ENCODE data around the gene SLC39A11. TPM values are rescaled to one million over a fixed set of nuclear protein-coding genes. Genes with fewer than 3 reads are reported as not detected.

SLC39A11 gene
- total and polyA plus RNA-seq, 5 donors from 2014 or later: 9.3 to 32.2 (median 11.9) TPM

- Histone ChIP-seq H3K4me1 (ENCODE audit: control insufficient read depth, insufficient read depth, low read length, poor library complexity, severe bottlenecking) (no peaks in the 10 kb centered on the region), H3K9me3 (ENCODE audit: control insufficient read depth in 2 of 2, low read length in 2 of 2) (no peaks in the 10 kb centered on the region), H3K4me3 (ENCODE audit: low read depth, low read length) (no peak overlapping the region), H3K36me3 (ENCODE audit: control insufficient read depth, insufficient read depth, low read length) (no peaks in the 10 kb centered on the region), H3K27ac (ENCODE audit: insufficient read depth, low read length, poor library complexity, severe bottlenecking) (no peak overlapping the region), H3K27me3 (ENCODE audit: control insufficient read depth, insufficient read depth, low read length) (no peaks in the 10 kb centered on the region)
- H3K4me1 Mint-ChIP-seq: no peaks in the 10 kb centered on the region
- no peaks in the 10 kb centered on the region for H3K27me3 Mint-ChIP-seq
- ATAC-seq (ENCODE audit: low read depth in 2 of 2) (no peak), DNase-seq (no peak)
- H3K36me3 Mint-ChIP-seq: no peaks in the 10 kb centered on the region
- H3K27ac Mint-ChIP-seq: peak overlapping the region in 1 of 3 donors; percentile 27
- H3K4me3 Mint-ChIP-seq: no peak overlapping the region
- H3K9me3 Mint-ChIP-seq: no peaks in the 10 kb centered on the region
Observed at GRCh38 chr17:73122953-73123605, 30.6 kb upstream of the SLC39A11 start.

GRCh38 chr17:73121506-73121905, 29.0 kb upstream of the SLC39A11 start:
- Mint-ChIP-seq H3K4me3 (no peak overlapping the region), H3K36me3 (no peaks in the 10 kb centered on the region), H3K9me3 (no peaks in the 10 kb centered on the region), H3K27me3 (no peaks in the 10 kb centered on the region), H3K4me1 (no peaks in the 10 kb centered on the region), H3K27ac (no peak overlapping the region)
- ATAC-seq (ENCODE audit: low read depth in 2 of 2) (no peak), DNase-seq (no peak)
- Histone ChIP-seq H3K36me3 (ENCODE audit: control insufficient read depth, insufficient read depth, low read length) (no peaks in the 10 kb centered on the region), H3K4me3 (ENCODE audit: low read depth, low read length) (no peak overlapping the region), H3K27ac (ENCODE audit: insufficient read depth, low read length, poor library complexity, severe bottlenecking) (no peak overlapping the region), H3K4me1 (ENCODE audit: control insufficient read depth, insufficient read depth, low read length, poor library complexity, severe bottlenecking) (no peaks in the 10 kb centered on the region), H3K27me3 (ENCODE audit: control insufficient read depth, insufficient read depth, low read length) (no peaks in the 10 kb centered on the region), H3K9me3 (ENCODE audit: control insufficient read depth in 2 of 2, low read length in 2 of 2) (no peaks in the 10 kb centered on the region)

- peaks cover 6% of the 10 kb centered on the region for H3K27me3 Mint-ChIP-seq
- no peaks in the 10 kb centered on the region for H3K9me3 Mint-ChIP-seq
- Histone ChIP-seq H3K9me3 (ENCODE audit: control insufficient read depth in 2 of 2, low read length in 2 of 2) (no peaks in the 10 kb centered on the region), H3K4me3 (ENCODE audit: low read depth, low read length) (no peak overlapping the region), H3K4me1 (ENCODE audit: control insufficient read depth, insufficient read depth, low read length, poor library complexity, severe bottlenecking) (no peaks in the 10 kb centered on the region), H3K27ac (ENCODE audit: insufficient read depth, low read length, poor library complexity, severe bottlenecking) (no peak overlapping the region), H3K27me3 (ENCODE audit: control insufficient read depth, insufficient read depth, low read length) (no peaks in the 10 kb centered on the region), H3K36me3 (ENCODE audit: control insufficient read depth, insufficient read depth, low read length) (no peaks in the 10 kb centered on the region)
- H3K4me1 Mint-ChIP-seq: no peaks in the 10 kb centered on the region
- no peaks in the 10 kb centered on the region for H3K36me3 Mint-ChIP-seq
- no peak for ATAC-seq (ENCODE audit: low read depth in 2 of 2)
- DNase-seq: no peak
- no peak overlapping the region for H3K4me3 Mint-ChIP-seq
- no peak overlapping the region for H3K27ac Mint-ChIP-seq
Observed at GRCh38 chr17:73119631-73120030, 27.1 kb upstream of the SLC39A11 start.

DNA sequence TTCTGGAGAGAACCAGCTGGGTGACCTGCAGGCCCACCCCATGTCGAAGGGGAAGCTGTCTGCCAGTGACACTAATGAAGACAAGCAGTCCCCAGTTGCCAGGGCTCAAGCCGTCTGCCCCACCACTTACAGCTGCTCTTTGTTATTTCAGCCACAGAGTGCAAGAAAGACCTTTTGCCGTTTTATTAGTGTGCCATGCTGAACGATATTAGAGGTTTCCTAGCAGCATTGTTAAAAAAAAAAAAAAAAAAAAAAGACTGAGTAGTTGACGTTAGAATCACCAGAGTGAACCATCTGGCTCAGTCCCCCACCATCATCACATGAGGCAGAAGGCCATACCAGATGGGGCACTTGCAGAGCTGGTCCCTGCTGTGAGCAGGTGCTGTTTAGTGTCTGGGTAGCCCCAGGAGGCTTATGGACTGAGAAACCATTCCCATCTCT, 26.5 kb upstream of the SLC39A11 start:
- Mint-ChIP-seq H3K27ac (no peak overlapping the region), H3K27me3 (peaks cover 8% of the 10 kb centered on the region), H3K4me1 (no peaks in the 10 kb centered on the region), H3K9me3 (no peaks in the 10 kb centered on the region), H3K36me3 (no peaks in the 10 kb centered on the region), H3K4me3 (no peak overlapping the region)
- DNase-seq: no peak
- no peaks in the 10 kb centered on the region for H3K4me1 ChIP-seq (ENCODE audit: control insufficient read depth, insufficient read depth, low read length, poor library complexity, severe bottlenecking)
- H3K27me3 ChIP-seq (ENCODE audit: control insufficient read depth, insufficient read depth, low read length): no peaks in the 10 kb centered on the region
- H3K27ac ChIP-seq (ENCODE audit: insufficient read depth, low read length, poor library complexity, severe bottlenecking): no peak overlapping the region
- no peak for ATAC-seq (ENCODE audit: low read depth in 2 of 2)
- no peaks in the 10 kb centered on the region for H3K36me3 ChIP-seq (ENCODE audit: control insufficient read depth, insufficient read depth, low read length)
- H3K4me3 ChIP-seq (ENCODE audit: low read depth, low read length): no peak overlapping the region
- no peaks in the 10 kb centered on the region for H3K9me3 ChIP-seq (ENCODE audit: control insufficient read depth in 2 of 2, low read length in 2 of 2)

DNA sequence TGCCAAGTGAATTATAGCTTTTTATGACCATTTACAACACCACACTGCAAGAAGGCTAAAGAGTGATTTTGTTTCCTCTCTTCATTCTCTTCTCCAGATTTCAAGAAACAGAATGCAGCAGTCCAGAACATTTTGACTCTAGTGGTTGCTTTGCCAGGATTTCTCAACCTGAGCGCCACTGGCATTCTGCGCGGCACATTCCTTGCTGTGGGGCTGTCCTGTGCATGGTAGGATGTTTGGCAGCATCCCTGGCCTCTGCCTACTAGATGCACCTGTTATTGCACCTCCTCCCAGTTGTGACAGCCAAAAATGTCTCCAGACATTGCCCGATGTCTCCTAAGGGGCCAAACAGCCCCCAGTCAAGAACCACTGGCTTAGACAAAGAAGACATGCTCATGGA, 25.7 kb upstream of the SLC39A11 start:
- Mint-ChIP-seq H3K4me1 (no peaks in the 10 kb centered on the region), H3K36me3 (no peaks in the 10 kb centered on the region), H3K27ac (no peak overlapping the region), H3K4me3 (no peak overlapping the region), H3K27me3 (peaks cover 10% of the 10 kb centered on the region), H3K9me3 (no peaks in the 10 kb centered on the region)
- Histone ChIP-seq H3K36me3 (ENCODE audit: control insufficient read depth, insufficient read depth, low read length) (no peaks in the 10 kb centered on the region), H3K4me1 (ENCODE audit: control insufficient read depth, insufficient read depth, low read length, poor library complexity, severe bottlenecking) (no peaks in the 10 kb centered on the region), H3K9me3 (ENCODE audit: control insufficient read depth in 2 of 2, low read length in 2 of 2) (no peaks in the 10 kb centered on the region), H3K27ac (ENCODE audit: insufficient read depth, low read length, poor library complexity, severe bottlenecking) (no peak overlapping the region), H3K27me3 (ENCODE audit: control insufficient read depth, insufficient read depth, low read length) (no peaks in the 10 kb centered on the region), H3K4me3 (ENCODE audit: low read depth, low read length) (no peak overlapping the region)
- ATAC-seq (ENCODE audit: low read depth in 2 of 2) (no peak), DNase-seq (no peak)

GRCh38 chr17:73112246-73112645, 19.8 kb upstream of the SLC39A11 start:
- peaks cover 0 to 2% (median 0%) of the 10 kb centered on the region in 7 donors for H3K9me3 Mint-ChIP-seq
- H3K4me3 Mint-ChIP-seq: no peak overlapping the region
- no peaks in the 10 kb centered on the region for H3K9me3 ChIP-seq (ENCODE audit: control insufficient read depth in 2 of 2, low read length in 2 of 2)
- H3K4me1 Mint-ChIP-seq: no peaks in the 10 kb centered on the region
- H3K27me3 Mint-ChIP-seq: peaks cover 10% of the 10 kb centered on the region
- H3K27ac ChIP-seq (ENCODE audit: insufficient read depth, low read length, poor library complexity, severe bottlenecking): no peak overlapping the region
- no peak overlapping the region for H3K4me3 ChIP-seq (ENCODE audit: low read depth, low read length)
- ATAC-seq (ENCODE audit: low read depth in 2 of 2): no peak
- H3K36me3 Mint-ChIP-seq: no peaks in the 10 kb centered on the region
- no peaks in the 10 kb centered on the region for H3K4me1 ChIP-seq (ENCODE audit: control insufficient read depth, insufficient read depth, low read length, poor library complexity, severe bottlenecking)
- no peak for DNase-seq
- H3K27ac Mint-ChIP-seq: no peak overlapping the region
- H3K36me3 ChIP-seq (ENCODE audit: control insufficient read depth, insufficient read depth, low read length): no peaks in the 10 kb centered on the region
- no peaks in the 10 kb centered on the region for H3K27me3 ChIP-seq (ENCODE audit: control insufficient read depth, insufficient read depth, low read length)

DNA sequence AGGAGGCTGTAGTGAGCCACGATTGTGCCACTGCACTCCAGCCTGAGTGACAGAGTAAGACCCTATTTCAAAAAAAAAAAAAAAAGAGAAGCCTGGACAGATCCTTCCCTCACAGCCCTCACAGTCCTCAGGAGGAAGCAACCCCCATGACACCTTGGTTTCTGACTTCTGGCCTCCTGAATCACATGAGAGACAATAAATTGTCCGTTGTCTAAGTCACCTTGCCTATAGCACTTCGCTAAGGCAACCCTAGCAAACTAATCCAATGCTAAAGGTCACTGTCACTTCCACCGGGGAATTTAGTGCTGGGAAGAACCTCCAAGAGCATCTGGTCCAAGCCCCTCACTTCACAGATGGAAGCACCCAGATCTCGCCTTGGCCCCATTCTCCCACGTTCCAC, 18.9 kb upstream of the SLC39A11 start:
- H3K27ac Mint-ChIP-seq: no peak overlapping the region
- H3K4me3 ChIP-seq (ENCODE audit: low read depth, low read length): no peak overlapping the region
- DNase-seq: no peak
- H3K4me1 ChIP-seq (ENCODE audit: control insufficient read depth, insufficient read depth, low read length, poor library complexity, severe bottlenecking): no peaks in the 10 kb centered on the region
- no peaks in the 10 kb centered on the region for H3K36me3 Mint-ChIP-seq
- no peak overlapping the region for H3K4me3 Mint-ChIP-seq
- no peaks in the 10 kb centered on the region for H3K27me3 ChIP-seq (ENCODE audit: control insufficient read depth, insufficient read depth, low read length)
- no peaks in the 10 kb centered on the region for H3K4me1 Mint-ChIP-seq
- peaks cover 10% of the 10 kb centered on the region for H3K27me3 Mint-ChIP-seq
- H3K27ac ChIP-seq (ENCODE audit: insufficient read depth, low read length, poor library complexity, severe bottlenecking): no peak overlapping the region
- peaks cover 0 to 2% (median 0%) of the 10 kb centered on the region in 7 donors for H3K9me3 Mint-ChIP-seq
- H3K36me3 ChIP-seq (ENCODE audit: control insufficient read depth, insufficient read depth, low read length): no peaks in the 10 kb centered on the region
- no peak for ATAC-seq (ENCODE audit: low read depth in 2 of 2)
- no peaks in the 10 kb centered on the region for H3K9me3 ChIP-seq (ENCODE audit: control insufficient read depth in 2 of 2, low read length in 2 of 2)

DNA sequence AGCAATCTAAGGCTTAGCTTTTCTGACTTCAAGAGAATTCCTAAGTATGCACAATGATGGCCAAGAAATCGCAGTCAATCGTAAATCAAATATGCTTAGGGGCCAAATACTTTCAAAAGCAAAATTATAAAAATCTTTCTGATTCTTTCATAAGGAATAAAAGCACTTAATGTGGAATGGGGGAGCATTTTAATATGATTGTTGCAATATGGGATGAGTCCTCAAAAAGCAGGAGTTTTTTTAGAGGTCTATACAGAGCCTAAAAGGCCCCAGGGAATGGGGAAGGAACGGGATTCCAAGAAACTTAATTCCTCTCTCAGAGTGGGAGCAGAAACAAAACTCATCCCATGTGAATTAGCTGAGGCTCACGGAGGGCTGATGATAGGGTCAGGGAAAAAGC, 14.7 kb upstream of the SLC39A11 start:
- ATAC-seq (ENCODE audit: low read depth in 2 of 2) (no peak), DNase-seq (no peak)
- H3K36me3 ChIP-seq (ENCODE audit: control insufficient read depth, insufficient read depth, low read length): no peaks in the 10 kb centered on the region
- H3K9me3 ChIP-seq (ENCODE audit: control insufficient read depth in 2 of 2, low read length in 2 of 2): no peaks in the 10 kb centered on the region
- no peaks in the 10 kb centered on the region for H3K4me1 ChIP-seq (ENCODE audit: control insufficient read depth, insufficient read depth, low read length, poor library complexity, severe bottlenecking)
- Mint-ChIP-seq H3K4me1 (no peaks in the 10 kb centered on the region), H3K27ac (no peak overlapping the region), H3K36me3 (no peaks in the 10 kb centered on the region), H3K4me3 (no peak overlapping the region), H3K27me3 (peaks cover 7% of the 10 kb centered on the region), H3K9me3 (peaks cover 0 to 2% (median 0%) of the 10 kb centered on the region in 7 donors)
- H3K27me3 ChIP-seq (ENCODE audit: control insufficient read depth, insufficient read depth, low read length): no peaks in the 10 kb centered on the region
- no peak overlapping the region for H3K4me3 ChIP-seq (ENCODE audit: low read depth, low read length)
- H3K27ac ChIP-seq (ENCODE audit: insufficient read depth, low read length, poor library complexity, severe bottlenecking): no peak overlapping the region

All from CD4-positive, CD25-positive, alpha-beta regulatory T cell (primary cell).